GM12891 (cell line): Measurements from ENCODE around the gene NMU.

Experiments
- PAX5 ChIP-seq: IDR thresholded peaks from 2 replicates; pipeline ENCODE4 v1.6.1; 2011; ENCODE audit warnings: low read length, moderate library complexity, mild to moderate bottlenecking; ENCODE audit not compliant: insufficient read depth, severe bottlenecking
- POLR2A ChIP-seq: IDR thresholded peaks from 2 replicates; pipeline ENCODE4 v1.6.1; 2011; ENCODE audit warnings: low read depth, low read length, control low read depth
- POLR2AphosphoS5 ChIP-seq: IDR thresholded peaks from 2 replicates; pipeline ENCODE4 v1.6.1; 2011; ENCODE audit warnings: low read depth, low read length, control low read depth
- SPI1 ChIP-seq: IDR thresholded peaks from 2 replicates; pipeline ENCODE4 v1.6.1; 2011; ENCODE audit warnings: low read depth, low read length, control low read depth
- TAF1 ChIP-seq: IDR thresholded peaks from 2 replicates; pipeline ENCODE4 v1.6.1; 2011; ENCODE audit warnings: low read depth, low read length, control low read depth

GRCh38 chr4:55611358-55612059 lies 24.6 kb downstream of the NMU start:
- no peak for TF ChIP-seq POLR2AphosphoS5
- TF ChIP-seq TAF1, result no peak
- TF ChIP-seq SPI1, result no peak
- no peak for TF ChIP-seq POLR2A
- TF ChIP-seq PAX5, result no peak
